CD4-positive, alpha-beta T cell treated with Interleukin-1 beta for 1 hour (primary cell): ENCODE measurements around the gene MYL7.

Experiments
- DNase-seq, 2 donors: peaks; one replicate each; pipeline ENCODE4 v3.0.0-alpha.2; 2020 to 2022

Gene MYL7

GRCh38 chr7:44167920-44168319 is 26.8 kb upstream of the MYL7 start:
- DNase-seq: no peak

DNA sequence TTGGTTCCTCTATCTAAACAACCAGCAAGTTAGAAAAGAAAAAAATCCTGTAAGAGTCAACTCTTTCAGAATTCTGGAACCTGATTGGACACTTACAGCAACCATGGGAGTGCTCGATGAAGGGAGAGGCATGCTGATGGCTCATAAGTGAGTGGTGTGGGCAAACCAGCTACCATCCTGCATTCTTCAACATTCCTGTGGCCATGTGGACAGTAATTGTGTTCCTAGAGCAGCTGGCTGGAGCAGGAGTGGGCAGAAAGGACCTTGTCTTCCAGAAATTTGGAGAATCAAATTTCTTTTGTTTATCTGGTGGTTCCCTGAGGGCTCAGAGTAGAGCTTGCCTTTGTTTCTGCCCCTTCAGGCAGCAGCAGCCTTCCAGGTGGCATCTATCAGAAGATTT is 22.5 kb upstream of the MYL7 start:
- DNase-seq: no peak

DNA sequence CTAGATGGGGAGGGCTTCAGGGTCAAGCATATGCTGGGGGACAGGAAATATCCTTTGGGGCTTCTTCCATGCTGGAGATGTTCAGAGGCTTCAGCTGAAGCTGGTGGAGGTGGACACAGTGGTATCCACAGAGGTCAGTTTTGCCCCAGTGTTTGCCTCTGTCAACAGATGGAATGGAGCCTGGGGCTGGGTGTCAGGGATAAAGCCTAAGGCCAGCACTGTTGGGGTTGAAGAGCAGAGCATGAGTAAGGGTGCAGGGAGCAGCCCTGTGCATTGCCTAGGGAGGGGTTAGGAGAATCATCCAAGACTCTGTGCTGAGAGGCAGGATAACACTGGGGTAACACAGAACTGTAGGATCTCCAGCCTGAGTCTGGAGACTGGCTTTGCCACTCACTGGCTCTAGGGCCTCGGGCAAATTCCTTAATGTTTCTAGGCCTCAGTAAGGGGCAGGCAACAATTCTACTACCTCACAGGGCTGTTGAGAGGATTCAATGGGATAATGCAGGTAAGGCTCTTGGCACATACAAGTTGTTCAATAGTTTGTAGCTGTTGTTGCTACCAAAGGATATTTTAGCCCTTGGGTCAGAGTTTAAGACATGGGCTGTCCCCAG is 21.8 kb upstream of the MYL7 start:
- no peak for DNase-seq

GRCh38 chr7:44162179-44162578 is 21.0 kb upstream of the MYL7 start:
- no peak for DNase-seq

- DNase-seq: no peak
These were observed 20.2 kb upstream of the MYL7 start for GRCh38 chr7:44161371-44161770.

- no peak for DNase-seq
These were observed 18.9 kb upstream of the MYL7 start for GRCh38 chr7:44159824-44160630.

DNA sequence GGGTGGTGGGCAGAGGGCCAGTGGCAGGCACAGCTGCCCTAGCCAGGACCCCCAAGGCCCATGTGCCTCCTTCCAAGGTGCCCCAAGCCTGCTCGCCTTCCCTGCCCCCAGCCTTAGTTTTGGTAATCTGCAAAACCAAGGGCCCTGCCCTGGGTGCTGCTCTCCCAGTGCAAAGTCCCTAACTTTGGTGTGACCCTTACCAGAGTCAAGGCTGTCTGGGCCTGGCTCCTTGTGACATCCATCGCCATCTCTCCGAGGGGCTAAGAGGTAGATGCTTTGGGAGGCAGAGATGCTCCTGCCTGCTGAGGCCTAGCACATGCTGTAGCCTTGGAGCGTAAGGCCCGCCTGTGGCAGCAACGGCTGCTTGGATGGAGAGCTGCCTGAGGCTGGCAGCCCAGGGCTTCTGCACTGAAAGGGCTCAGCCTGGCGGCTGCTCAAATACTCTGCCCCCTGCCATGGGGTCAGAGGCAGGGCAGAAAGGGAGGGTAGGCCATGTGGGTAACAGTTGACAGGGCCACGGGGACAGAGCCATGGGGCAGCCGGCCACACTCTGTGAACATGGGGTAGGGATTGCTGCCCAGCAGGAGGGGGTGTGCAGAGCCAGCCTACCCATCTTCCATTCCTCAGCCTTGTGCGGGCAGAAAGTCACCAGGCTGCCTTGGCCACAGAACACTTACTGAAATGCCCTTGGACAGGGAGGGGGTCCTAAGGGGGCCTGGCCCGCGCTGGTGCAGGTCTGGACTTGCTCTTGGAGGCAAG is 17.9 kb upstream of the MYL7 start:
- no peak for DNase-seq

DNA sequence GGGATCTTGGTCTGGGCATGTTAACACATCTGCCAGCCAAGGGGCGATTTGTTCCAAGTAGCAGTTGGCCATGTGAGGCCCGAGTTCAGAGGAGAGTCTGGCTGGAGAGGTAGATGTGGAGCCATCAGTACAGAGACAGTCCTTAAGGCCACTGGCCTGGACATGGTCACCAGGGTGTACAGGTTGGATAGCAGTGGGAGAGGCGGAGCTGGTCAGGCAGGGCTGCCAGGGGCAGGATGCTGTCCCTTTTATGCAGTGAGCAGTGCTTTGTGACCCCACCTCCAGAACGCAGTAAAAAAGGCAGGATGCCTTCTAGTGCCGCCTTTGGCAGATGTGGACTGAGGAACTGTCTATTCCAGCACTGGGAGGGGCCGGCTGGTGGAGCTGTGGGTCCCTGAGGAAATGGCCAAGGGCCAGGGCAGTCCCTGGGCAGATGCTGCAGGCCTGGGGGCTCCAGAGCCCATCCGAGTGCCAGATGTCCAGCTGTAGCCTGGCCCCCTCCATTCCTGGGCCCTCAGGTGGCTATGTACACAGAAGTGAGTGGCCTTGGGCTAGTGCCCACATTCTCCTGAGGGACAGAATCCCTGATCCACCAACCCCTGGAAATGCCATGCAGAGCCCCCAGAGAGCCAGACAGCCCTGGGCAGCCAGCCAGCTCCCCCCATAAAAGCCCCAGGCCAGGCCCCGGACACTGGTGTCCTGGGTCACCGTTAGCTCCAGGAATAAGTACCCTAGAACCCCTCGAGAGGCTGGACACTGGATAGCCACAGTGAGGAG is 17.2 kb upstream of the MYL7 start:
- DNase-seq: no peak

- no peak for DNase-seq
These were observed 16.3 kb upstream of the MYL7 start for GRCh38 chr7:44157116-44158080.

GRCh38 chr7:44156453-44157010 is 15.4 kb upstream of the MYL7 start:
- DNase-seq: no peak

- DNase-seq: no peak
These were observed 14.4 kb upstream of the MYL7 start for GRCh38 chr7:44155191-44156185.

- DNase-seq: no peak
These were observed 13.6 kb upstream of the MYL7 start for GRCh38 chr7:44154703-44155102.

GRCh38 chr7:44153948-44154335 is 12.8 kb upstream of the MYL7 start:
- no peak for DNase-seq

- DNase-seq: no peak
These were observed 12.1 kb upstream of the MYL7 start for GRCh38 chr7:44152971-44153947.

DNA sequence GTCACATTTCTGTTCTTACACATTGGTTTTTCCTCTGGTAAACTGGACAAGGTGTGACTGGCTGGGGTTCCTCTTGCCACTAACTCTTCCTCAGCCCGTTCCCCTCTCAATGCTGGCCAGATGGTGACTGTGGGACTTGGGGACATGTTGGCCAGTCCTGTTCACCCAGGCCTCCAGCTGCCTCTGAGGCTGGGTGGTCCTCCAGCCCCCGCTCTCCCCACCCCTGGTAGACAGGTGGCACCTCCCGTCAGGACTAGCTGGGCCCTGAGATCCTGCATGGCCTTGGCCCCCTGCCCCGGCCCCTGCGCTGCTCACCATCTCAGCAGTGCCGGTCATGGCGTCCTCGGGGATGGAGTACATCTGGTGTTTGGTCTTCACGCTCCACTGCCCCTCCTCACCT is 10.8 kb upstream of the MYL7 start:
- no peak for DNase-seq

DNA sequence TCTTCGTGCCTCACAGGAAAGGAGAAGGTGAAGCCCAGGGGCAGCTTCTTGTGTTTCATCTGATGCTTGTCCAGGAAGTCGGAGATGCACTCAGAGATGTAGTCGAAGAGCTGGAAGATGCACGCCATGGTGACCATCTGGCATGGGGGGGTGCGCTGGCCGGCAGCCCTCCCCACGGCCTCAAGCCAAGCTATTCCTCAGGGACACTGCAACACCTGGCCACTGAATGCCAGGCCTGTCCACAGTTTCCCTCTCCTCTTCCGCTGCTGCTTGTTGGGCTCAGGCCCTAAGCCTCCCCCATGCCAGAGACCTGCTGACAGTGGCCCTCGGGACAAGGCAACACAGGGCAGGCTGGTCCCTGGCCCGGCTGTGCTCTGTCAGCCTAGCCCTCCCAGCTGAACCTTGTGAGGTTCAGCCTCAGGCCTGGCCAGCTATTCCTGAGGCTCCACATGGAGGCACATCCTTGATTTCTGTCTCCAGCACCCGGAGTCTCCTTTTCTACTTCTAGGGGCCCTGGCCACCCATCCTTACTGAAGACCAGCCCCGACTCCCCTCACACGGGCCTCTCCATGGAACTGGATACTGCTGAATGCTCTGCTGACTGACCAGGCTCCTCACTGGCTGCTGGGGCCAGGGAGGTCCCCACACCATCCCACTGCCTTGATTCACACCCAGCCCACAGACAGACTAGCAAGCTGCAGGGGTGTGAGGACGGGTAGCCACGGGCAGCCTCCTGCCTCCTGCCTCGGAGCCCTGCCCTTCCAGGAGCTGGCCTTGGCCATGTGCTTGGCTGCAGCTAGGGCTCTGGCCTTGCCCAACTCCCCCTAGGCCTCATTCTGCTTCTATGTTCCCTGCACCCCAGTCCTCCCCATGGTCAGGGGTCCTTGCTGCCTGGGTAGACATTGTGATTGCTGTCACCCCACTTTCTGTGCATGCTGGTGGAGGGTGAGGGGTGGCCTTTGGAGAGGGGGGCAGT is 10.1 kb upstream of the MYL7 start:
- no peak for DNase-seq

DNA sequence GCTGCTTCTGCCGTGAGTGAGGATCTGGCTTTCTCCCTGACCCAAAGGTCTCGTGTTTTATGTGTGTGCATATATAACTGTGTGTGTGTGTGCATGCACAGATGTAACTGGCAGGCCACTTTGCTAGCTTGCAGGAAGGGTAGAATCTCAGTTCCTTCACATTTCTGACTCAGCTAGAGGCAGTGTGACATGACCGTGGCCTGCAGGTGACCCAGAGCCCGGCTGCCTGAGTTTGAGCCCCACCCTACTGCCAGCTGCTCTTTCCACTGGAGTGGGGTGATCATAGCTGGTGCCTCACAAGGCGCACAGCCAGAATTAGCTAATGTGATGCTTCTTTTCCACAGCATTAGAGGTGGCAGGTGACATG is 9.3 kb upstream of the MYL7 start:
- no peak for DNase-seq
